ENCODE results near the gene DBNDD2.

DNA sequence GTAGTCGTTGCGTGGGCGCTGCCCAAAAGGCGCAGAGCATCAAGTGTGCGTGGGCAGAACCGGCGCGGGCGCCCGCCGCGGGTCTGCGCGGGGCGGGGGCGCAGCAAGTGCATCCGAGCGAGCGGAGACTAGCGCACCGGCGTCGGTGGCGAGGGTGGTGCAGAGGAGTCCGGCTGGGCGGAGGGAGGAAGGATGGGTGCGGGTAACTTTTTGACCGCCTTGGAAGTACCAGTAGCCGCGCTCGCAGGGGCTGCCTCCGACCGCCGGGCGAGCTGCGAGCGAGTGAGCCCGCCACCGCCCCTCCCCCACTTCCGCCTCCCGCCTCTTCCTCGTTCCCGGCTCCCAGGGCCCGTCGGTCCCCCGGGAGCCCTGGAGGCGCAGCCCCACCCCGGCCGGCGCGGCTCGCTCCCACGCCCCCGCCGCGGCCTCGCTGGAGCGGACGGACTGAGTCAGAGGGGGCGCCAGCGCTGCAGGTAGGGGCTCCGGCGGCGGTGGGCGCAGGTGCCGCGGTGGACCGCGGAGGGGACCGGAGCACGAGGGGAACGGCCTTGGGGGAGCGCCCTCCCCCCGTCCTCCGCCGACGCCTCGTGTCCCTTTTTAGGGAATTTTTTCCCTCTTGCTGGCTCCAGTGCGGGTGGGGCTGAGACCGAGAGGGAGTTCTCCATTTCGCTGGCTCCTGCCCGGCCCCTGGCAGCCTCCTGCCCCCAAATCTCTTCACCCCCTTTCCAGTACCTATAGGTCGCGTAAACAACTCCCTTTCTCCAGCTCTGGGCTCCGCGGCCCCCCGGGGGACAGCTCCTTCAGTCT is 1.6 kb upstream of the DBNDD2 start:
- TF ChIP-seq, protein P1, sequence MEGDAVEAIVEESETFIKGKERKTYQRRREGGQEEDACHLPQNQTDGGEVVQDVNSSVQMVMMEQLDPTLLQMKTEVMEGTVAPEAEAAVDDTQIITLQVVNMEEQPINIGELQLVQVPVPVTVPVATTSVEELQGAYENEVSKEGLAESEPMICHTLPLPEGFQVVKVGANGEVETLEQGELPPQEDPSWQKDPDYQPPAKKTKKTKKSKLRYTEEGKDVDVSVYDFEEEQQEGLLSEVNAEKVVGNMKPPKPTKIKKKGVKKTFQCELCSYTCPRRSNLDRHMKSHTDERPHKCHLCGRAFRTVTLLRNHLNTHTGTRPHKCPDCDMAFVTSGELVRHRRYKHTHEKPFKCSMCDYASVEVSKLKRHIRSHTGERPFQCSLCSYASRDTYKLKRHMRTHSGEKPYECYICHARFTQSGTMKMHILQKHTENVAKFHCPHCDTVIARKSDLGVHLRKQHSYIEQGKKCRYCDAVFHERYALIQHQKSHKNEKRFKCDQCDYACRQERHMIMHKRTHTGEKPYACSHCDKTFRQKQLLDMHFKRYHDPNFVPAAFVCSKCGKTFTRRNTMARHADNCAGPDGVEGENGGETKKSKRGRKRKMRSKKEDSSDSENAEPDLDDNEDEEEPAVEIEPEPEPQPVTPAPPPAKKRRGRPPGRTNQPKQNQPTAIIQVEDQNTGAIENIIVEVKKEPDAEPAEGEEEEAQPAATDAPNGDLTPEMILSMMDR (conservative IDR thresholded peaks at IDR 0.05; ENCODE audit: low read depth, low read length): 0 out of 2 replicates have a peak, but pooled peaks have one; percentile 12
- TF ChIP-seq EZH2 (IDR thresholded peaks at IDR 0.05; ENCODE audit: borderline replicate concordance, low read depth, low read length, poor library complexity, severe bottlenecking): no peak
